VCaP (cell line): Measurements from ENCODE around the gene BRD4.

ENCODE experiments used
- H3K27ac ChIP-seq: fragments of 450-650 bp; 2 replicates; pipeline ENCODE4 v1.5.1; 2017
- TF ChIP-seq, protein P1 (sequence below): fragments of 450-650 bp; conservative IDR thresholded peaks from 2 replicates; pipeline ENCODE4 v1.5.1; 2017; ENCODE audit warnings: mild to moderate bottlenecking, moderate library complexity

BRD4 gene

DNA sequence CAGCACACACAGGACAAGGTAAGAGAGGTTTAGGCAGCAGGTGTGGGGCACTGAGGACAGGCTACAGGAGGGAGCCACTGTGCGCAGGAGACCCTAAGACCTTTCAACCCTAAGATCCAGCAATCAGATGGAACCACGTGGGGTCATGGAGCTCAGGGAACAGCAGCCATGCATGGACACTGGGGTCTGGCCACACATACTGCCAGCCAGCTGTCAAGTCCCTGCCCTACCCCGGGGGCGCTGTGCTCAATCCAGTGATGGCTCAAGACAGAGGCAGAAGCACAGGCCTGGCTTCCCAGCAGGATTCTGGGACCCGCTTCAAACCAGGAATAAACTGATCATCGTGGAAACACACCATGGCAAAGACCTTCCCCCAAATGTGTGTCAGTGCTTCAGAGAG, 74.6 kb downstream of the BRD4 start:
- TF ChIP-seq, protein P1, sequence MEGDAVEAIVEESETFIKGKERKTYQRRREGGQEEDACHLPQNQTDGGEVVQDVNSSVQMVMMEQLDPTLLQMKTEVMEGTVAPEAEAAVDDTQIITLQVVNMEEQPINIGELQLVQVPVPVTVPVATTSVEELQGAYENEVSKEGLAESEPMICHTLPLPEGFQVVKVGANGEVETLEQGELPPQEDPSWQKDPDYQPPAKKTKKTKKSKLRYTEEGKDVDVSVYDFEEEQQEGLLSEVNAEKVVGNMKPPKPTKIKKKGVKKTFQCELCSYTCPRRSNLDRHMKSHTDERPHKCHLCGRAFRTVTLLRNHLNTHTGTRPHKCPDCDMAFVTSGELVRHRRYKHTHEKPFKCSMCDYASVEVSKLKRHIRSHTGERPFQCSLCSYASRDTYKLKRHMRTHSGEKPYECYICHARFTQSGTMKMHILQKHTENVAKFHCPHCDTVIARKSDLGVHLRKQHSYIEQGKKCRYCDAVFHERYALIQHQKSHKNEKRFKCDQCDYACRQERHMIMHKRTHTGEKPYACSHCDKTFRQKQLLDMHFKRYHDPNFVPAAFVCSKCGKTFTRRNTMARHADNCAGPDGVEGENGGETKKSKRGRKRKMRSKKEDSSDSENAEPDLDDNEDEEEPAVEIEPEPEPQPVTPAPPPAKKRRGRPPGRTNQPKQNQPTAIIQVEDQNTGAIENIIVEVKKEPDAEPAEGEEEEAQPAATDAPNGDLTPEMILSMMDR: no peak
- no peak overlapping the region for H3K27ac ChIP-seq

DNA sequence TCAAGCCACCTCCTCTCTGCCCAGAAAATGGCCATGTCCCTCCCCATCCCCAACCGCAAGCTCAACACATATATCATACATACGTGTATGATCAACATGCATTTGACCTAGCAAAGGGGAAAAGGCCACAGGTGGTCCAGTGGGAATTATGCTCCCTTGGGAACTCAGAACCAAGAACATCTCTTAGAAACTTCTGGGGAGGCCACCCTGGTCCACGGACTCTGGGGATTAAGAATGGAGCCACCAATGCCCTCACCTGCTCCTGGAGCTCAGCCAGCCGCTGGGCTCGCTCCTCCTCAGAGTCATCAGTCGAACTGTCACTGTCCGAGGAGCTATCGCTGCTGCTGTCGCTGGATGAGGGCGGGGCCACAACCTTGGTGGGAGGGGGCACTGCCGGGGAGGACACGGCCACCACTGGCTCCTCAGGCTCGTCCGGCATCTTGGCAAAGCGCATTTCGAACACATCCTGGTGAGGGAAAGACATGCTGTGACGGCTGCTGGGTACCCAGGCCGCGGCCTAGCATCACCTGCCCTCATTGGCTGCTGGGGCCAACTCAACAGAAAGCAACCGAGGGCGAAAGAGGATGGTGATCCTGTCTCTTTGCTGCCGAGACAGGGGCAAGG, 75.5 kb downstream of the BRD4 start:
- TF ChIP-seq, protein P1: no peak
- H3K27ac ChIP-seq: no peak overlapping the region

DNA sequence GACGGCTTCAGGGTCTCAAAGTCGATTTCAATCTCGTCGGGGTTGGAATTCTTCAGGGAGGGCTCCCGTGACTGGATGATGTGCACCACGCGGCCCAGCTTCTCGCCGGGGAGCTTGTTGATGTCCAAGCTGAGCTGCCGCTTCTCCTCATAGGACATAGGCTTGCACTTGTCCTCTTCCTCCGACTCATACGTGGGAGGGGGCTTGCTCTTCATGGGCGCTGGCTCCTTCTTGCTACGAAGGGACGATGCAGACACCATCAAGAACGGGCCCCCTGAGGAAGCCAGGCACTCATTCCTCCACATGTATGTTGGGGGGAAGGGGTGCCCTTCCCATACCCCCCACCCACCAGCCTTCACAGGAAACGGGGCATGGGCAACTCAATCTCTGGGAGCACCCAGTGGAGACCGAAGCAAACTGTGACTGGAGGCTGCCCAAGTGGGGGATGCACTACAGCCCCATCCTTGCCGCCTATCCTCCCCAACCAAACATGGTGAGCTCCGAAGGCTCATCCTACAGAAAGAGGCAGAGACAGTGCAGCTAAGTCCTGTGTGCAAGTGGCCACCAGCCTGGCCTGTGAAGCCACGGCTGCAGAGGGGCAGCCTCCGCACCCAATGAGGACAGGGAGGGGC, 76.9 kb downstream of the BRD4 start:
- H3K27ac ChIP-seq: no peak overlapping the region
- TF ChIP-seq, protein P1: no peak

DNA sequence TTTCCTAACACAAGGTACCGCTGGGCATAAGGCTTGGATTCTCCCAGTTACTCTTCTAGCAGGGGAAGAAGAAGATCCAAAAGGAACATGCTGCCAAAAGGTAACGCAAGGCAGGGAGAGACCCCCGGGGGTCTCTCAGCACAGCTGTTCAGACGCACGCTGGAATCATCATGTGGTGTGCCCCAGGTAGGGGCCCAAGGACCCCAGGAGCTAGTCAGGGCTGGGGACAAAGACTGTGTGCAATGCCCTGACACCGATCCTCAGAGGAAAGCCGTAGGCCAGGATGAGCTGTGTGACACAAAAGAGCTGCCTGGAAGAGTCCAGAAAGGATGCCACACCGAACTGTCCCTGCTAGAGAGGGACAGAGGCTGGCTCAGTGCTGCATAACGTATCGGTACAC, 77.8 kb downstream of the BRD4 start:
- 0 out of 2 replicates have a peak overlapping the region, but pooled peaks have one; percentile 14 for H3K27ac ChIP-seq
- TF ChIP-seq, protein P1: no peak

DNA sequence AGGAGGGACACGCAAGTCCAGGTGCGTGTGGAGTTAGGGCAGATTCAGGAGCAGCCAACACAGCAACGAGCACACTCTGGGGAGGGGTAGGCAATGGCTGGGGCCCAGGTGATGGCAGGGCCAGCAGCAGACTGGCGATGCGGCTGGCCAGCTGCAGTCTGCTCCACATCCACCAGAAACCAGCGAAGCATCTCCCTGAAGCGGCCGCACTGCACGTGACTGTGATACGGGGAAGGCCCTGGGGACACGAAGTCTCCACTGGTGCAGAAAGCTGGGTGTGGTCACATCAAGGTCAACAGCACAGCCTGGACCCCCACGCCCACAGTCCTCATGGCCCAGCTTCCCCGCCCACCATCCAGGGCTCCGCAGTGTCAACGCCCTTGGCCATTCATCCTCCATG, 78.8 kb downstream of the BRD4 start:
- TF ChIP-seq, protein P1: no peak
- H3K27ac ChIP-seq: no peak overlapping the region

DNA sequence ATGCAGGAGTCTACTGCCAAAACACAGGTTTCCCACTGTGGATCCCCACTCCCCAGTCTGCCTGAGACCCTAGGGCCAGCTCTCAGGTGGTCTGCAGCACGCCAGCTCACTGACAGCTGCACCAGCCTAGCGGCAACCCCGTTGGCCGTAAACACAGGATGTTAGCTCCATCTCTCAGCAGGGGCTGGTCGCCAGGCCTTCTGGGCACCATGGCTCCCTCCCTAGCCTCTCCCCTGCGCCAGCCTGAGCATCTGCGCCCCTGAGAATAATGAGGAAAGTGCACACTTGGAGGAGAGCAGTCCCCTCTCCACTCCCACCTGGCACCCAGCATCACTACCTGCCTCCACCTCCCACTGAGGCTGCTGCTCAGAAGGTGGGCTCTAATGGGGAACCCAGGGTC, 79.3 kb downstream of the BRD4 start:
- TF ChIP-seq, protein P1: no peak
- no peak overlapping the region for H3K27ac ChIP-seq

DNA sequence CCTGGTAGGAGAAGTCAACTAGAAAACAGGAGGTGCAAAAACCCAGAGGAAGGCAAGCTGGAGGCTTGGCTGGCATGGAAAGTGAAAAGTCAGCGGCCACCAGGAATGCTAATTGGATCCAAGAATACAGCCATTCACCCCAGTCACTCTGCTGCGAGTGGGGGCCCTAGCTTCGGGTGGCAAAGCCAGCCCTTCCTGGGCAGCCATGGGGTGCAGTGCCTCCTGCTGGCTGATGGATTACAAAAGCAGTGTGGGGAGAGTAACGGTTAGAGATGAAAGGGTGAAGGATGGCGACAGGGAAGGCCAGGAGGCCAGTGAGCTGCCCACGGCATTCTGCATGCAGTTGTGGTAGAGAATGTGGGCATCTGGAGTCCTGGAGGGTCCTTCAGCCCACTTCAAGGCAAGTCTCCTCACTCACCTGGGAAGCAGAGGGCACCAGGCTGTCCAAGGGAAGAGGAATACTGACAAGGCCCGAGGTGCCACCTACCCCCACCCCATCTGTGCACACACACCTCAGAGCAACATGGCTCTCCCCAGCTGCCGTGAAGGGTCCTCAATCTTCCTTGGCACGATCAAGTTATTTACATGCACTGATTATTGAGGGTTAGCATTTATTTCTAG, 79.8 kb downstream of the BRD4 start:
- TF ChIP-seq, protein P1: peak; percentile 38
- no peak overlapping the region for H3K27ac ChIP-seq
